ACC112 (cell line): ENCODE results near the gene C11orf16.

Experiments
- H2AFZ ChIP-seq: fragments of 200-600 bp; sonication (generic); one replicate; pipeline ENCODE4 v1.6.0; 2017; ENCODE audit warnings: antibody characterized with exemption, low read length; ENCODE audit not compliant: unreplicated experiment
- H3K27ac ChIP-seq: fragments of 200-600 bp; sonication (generic); 2 replicates; pipeline ENCODE4 v1.5.1; 2014; ENCODE audit warnings: low read depth, mild to moderate bottlenecking, antibody characterized with exemption, low read length, moderate library complexity
- H3K27me3 ChIP-seq: fragments of 200-600 bp; sonication (generic); 2 replicates; pipeline ENCODE4 v1.6.1; 2014; ENCODE audit warnings: mild to moderate bottlenecking, antibody characterized with exemption, low read length, moderate library complexity, mixed read lengths; ENCODE audit not compliant: insufficient read depth
- H3K36me3 ChIP-seq: fragments of 200-600 bp; sonication (generic); 2 replicates; pipeline ENCODE4 v1.6.1; 2016; ENCODE audit warnings: mild to moderate bottlenecking, antibody characterized with exemption, low read length, moderate library complexity, mixed read lengths; ENCODE audit not compliant: insufficient read depth
- H3K4me1 ChIP-seq: fragments of 200-600 bp; sonication (generic); one replicate; pipeline ENCODE4 v1.6.1; 2016; ENCODE audit warnings: low read length, mixed read lengths; ENCODE audit not compliant: insufficient read depth, unreplicated experiment, control insufficient read depth
- H3K4me3 ChIP-seq: fragments of 200-600 bp; sonication (generic); 2 replicates; pipeline ENCODE4 v1.5.1; 2014; ENCODE audit warnings: mild to moderate bottlenecking, low read depth, low read length
- H3K79me2 ChIP-seq: fragments of 200-600 bp; sonication (generic); one replicate; pipeline ENCODE4 v1.6.0; 2016; ENCODE audit warnings: low read length; ENCODE audit not compliant: control insufficient read depth, unreplicated experiment, insufficient read depth

Gene C11orf16

GRCh38 chr11:8934742-8935488 lies 2.2 kb upstream of the C11orf16 start:
- H3K27ac ChIP-seq = no peak overlapping the region
- no peaks in the 10 kb centered on the region for H3K79me2 ChIP-seq
- H3K27me3 ChIP-seq = no peaks in the 10 kb centered on the region
- H3K36me3 ChIP-seq = no peaks in the 10 kb centered on the region
- H3K4me1 ChIP-seq = peaks cover 10% of the 10 kb centered on the region
- no peak overlapping the region for H3K4me3 ChIP-seq
- H2AFZ ChIP-seq = no peak overlapping the region

- Histone ChIP-seq H3K27ac (no peak overlapping the region), H3K36me3 (no peaks in the 10 kb centered on the region), H3K4me1 (peaks cover 10% of the 10 kb centered on the region), H3K79me2 (no peaks in the 10 kb centered on the region), H2AFZ (no peak overlapping the region), H3K4me3 (no peak overlapping the region), H3K27me3 (no peaks in the 10 kb centered on the region)
Observed at GRCh38 chr11:8933931-8934330, 1.2 kb upstream of the C11orf16 start.

GRCh38 chr11:8930456-8931175 lies 2.1 kb downstream of the C11orf16 start:
- no peak overlapping the region for H3K4me3 ChIP-seq
- no peaks in the 10 kb centered on the region for H3K27me3 ChIP-seq
- no peak overlapping the region for H2AFZ ChIP-seq
- H3K27ac ChIP-seq = no peak overlapping the region
- H3K79me2 ChIP-seq = no peaks in the 10 kb centered on the region
- H3K36me3 ChIP-seq = no peaks in the 10 kb centered on the region
- peaks cover 10% of the 10 kb centered on the region for H3K4me1 ChIP-seq

GRCh38 chr11:8928981-8929615 lies 3.6 kb downstream of the C11orf16 start:
- Histone ChIP-seq H3K79me2 (no peaks in the 10 kb centered on the region), H3K4me3 (no peak overlapping the region), H3K27me3 (no peaks in the 10 kb centered on the region), H2AFZ (no peak overlapping the region), H3K27ac (no peak overlapping the region), H3K36me3 (no peaks in the 10 kb centered on the region), H3K4me1 (peaks cover 4% of the 10 kb centered on the region)

GRCh38 chr11:8928205-8928604 lies 4.5 kb downstream of the C11orf16 start:
- no peak overlapping the region for H3K4me3 ChIP-seq
- no peak overlapping the region for H3K27ac ChIP-seq
- no peaks in the 10 kb centered on the region; the same call in 1 of the 2 replicates for H3K36me3 ChIP-seq
- peaks cover 7% of the 10 kb centered on the region for H3K4me1 ChIP-seq
- H2AFZ ChIP-seq = no peak overlapping the region
- no peaks in the 10 kb centered on the region for H3K79me2 ChIP-seq
- no peaks in the 10 kb centered on the region for H3K27me3 ChIP-seq

- peaks cover 7% of the 10 kb centered on the region for H3K4me1 ChIP-seq
- no peaks in the 10 kb centered on the region for H3K79me2 ChIP-seq
Observed at GRCh38 chr11:8927233-8927632, 5.5 kb downstream of the C11orf16 start.

GRCh38 chr11:8926236-8926635 lies 6.5 kb downstream of the C11orf16 start:
- no peaks in the 10 kb centered on the region for H3K79me2 ChIP-seq
- no peak overlapping the region for H2AFZ ChIP-seq
- no peak overlapping the region for H3K27ac ChIP-seq
- H3K4me1 ChIP-seq = peaks cover 7% of the 10 kb centered on the region
- H3K27me3 ChIP-seq = no peaks in the 10 kb centered on the region
- peaks cover 2% of the 10 kb centered on the region for H3K36me3 ChIP-seq
- H3K4me3 ChIP-seq = no peak overlapping the region

More at GRCh38 chr11:8927233-8927632, 5.5 kb downstream of the C11orf16 start:
- Histone ChIP-seq H3K36me3 (no peaks in the 10 kb centered on the region; the same call in 1 of the 2 replicates), H2AFZ (no peak overlapping the region), H3K4me3 (no peak overlapping the region), H3K27ac (no peak overlapping the region), H3K27me3 (no peaks in the 10 kb centered on the region)

GRCh38 chr11:8925711-8926110 lies 7.0 kb downstream of the C11orf16 start:
- Histone ChIP-seq H3K79me2 (no peaks in the 10 kb centered on the region), H3K27me3 (no peaks in the 10 kb centered on the region), H3K27ac (no peak overlapping the region), H2AFZ (no peak overlapping the region), H3K36me3 (peaks cover 5% of the 10 kb centered on the region), H3K4me3 (no peak overlapping the region), H3K4me1 (peaks cover 7% of the 10 kb centered on the region)

- no peaks in the 10 kb centered on the region for H3K79me2 ChIP-seq
- no peak overlapping the region for H3K27ac ChIP-seq
- no peak overlapping the region for H3K4me3 ChIP-seq
- H3K27me3 ChIP-seq = no peaks in the 10 kb centered on the region
- H3K4me1 ChIP-seq = peaks cover 12% of the 10 kb centered on the region
- no peak overlapping the region for H2AFZ ChIP-seq
- peaks cover 24% of the 10 kb centered on the region for H3K36me3 ChIP-seq
Observed at GRCh38 chr11:8922691-8923090, 10.1 kb downstream of the C11orf16 start.

GRCh38 chr11:8917157-8917825 lies 15.5 kb downstream of the C11orf16 start:
- H3K27ac ChIP-seq = peak overlapping the region; percentile 83
- peak overlapping the region; percentile 66 for H3K4me3 ChIP-seq
- H3K27me3 ChIP-seq = no peaks in the 10 kb centered on the region
- peak overlapping the region; percentile 66 for H2AFZ ChIP-seq
- peaks cover 29% of the 10 kb centered on the region; the same call in 1 of the 2 replicates for H3K36me3 ChIP-seq
- H3K79me2 ChIP-seq = peaks cover 17% of the 10 kb centered on the region
- H3K4me1 ChIP-seq = peaks cover 42% of the 10 kb centered on the region
